Measurements from ENCODE around the gene MET. TPM values are rescaled to one million over a fixed set of nuclear protein-coding genes. Genes with fewer than 3 reads are reported as not detected.

Gene MET
- total RNA-seq, 1 donor from 2014 or later, result 0.56 TPM

- Mint-ChIP-seq H3K9me3 (ENCODE audit: unreplicated experiment) (peaks cover 2% of the 10 kb centered on the region), H3K27ac (ENCODE audit: unreplicated experiment) (no peak overlapping the region), H3K4me3 (ENCODE audit: unreplicated experiment) (no peak overlapping the region), H3K36me3 (ENCODE audit: unreplicated experiment) (no peaks in the 10 kb centered on the region), H3K4me1 (ENCODE audit: low read depth, unreplicated experiment) (no peaks in the 10 kb centered on the region), H3K27me3 (ENCODE audit: unreplicated experiment) (no peaks in the 10 kb centered on the region)
- no peak for DNase-seq
- TF ChIP-seq, protein P1, sequence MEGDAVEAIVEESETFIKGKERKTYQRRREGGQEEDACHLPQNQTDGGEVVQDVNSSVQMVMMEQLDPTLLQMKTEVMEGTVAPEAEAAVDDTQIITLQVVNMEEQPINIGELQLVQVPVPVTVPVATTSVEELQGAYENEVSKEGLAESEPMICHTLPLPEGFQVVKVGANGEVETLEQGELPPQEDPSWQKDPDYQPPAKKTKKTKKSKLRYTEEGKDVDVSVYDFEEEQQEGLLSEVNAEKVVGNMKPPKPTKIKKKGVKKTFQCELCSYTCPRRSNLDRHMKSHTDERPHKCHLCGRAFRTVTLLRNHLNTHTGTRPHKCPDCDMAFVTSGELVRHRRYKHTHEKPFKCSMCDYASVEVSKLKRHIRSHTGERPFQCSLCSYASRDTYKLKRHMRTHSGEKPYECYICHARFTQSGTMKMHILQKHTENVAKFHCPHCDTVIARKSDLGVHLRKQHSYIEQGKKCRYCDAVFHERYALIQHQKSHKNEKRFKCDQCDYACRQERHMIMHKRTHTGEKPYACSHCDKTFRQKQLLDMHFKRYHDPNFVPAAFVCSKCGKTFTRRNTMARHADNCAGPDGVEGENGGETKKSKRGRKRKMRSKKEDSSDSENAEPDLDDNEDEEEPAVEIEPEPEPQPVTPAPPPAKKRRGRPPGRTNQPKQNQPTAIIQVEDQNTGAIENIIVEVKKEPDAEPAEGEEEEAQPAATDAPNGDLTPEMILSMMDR (IDR thresholded peaks at IDR 0.05; ENCODE audit: partially characterized antibody, unreplicated experiment), result no peak
These were observed 165.6 kb downstream of the MET start for GRCh38 chr7:116837586-116837985.

DNA sequence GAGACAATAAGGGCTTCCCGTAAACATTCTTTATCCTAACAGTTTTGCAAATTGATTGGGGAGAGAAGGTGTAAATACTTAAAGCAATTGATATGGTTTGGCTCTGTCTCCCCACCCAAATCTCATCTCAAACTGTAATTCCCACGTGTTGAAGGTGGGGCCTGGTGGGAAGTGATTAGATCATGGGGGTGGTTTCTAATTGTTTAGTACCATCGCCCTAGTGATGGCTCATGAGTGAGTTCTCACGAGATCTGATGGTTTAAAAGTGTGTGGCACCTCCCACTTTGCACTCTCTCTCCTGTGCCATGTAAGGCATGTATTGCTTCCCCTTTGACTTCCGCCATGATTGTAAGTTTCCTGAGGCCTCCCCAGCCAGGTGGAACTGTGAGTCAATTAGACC, 168.3 kb downstream of the MET start:
- Mint-ChIP-seq H3K36me3 (ENCODE audit: unreplicated experiment) (no peaks in the 10 kb centered on the region), H3K4me1 (ENCODE audit: low read depth, unreplicated experiment) (no peaks in the 10 kb centered on the region), H3K27ac (ENCODE audit: unreplicated experiment) (no peak overlapping the region), H3K4me3 (ENCODE audit: unreplicated experiment) (no peak overlapping the region), H3K27me3 (ENCODE audit: unreplicated experiment) (no peaks in the 10 kb centered on the region), H3K9me3 (ENCODE audit: unreplicated experiment) (no peaks in the 10 kb centered on the region)
- TF ChIP-seq, protein P1 (IDR thresholded peaks at IDR 0.05; ENCODE audit: partially characterized antibody, unreplicated experiment), result no peak
- DNase-seq, result no peak

GRCh38 chr7:116842371-116842770, 170.4 kb downstream of the MET start:
- Mint-ChIP-seq H3K27ac (ENCODE audit: unreplicated experiment) (no peak overlapping the region), H3K4me1 (ENCODE audit: low read depth, unreplicated experiment) (no peaks in the 10 kb centered on the region), H3K27me3 (ENCODE audit: unreplicated experiment) (no peaks in the 10 kb centered on the region), H3K9me3 (ENCODE audit: unreplicated experiment) (no peaks in the 10 kb centered on the region), H3K36me3 (ENCODE audit: unreplicated experiment) (no peaks in the 10 kb centered on the region), H3K4me3 (ENCODE audit: unreplicated experiment) (no peak overlapping the region)
- TF ChIP-seq, protein P1 (IDR thresholded peaks at IDR 0.05; ENCODE audit: partially characterized antibody, unreplicated experiment), result no peak
- no peak for DNase-seq

DNA sequence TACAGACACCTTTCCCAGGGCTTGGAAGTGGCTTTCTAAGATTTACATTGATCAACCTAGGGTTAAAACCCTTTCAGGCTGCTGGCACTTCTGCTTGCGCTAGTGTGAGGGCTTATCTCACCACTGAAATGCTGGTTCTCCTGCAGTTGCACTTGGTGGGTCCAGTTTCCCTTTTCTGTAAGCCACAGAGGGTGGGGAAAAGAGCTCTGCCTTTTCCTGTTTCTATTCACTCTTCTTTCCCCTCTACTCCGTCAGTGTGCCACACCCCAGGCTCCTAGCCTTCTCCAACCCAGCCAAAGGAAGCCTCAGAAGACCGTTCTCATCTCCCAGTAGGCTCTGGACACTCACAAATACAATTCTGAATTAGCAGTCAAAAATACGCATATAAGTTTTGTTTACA, 171.4 kb downstream of the MET start:
- Mint-ChIP-seq H3K9me3 (ENCODE audit: unreplicated experiment) (no peaks in the 10 kb centered on the region), H3K27ac (ENCODE audit: unreplicated experiment) (no peak overlapping the region), H3K4me3 (ENCODE audit: unreplicated experiment) (no peak overlapping the region), H3K27me3 (ENCODE audit: unreplicated experiment) (no peaks in the 10 kb centered on the region), H3K36me3 (ENCODE audit: unreplicated experiment) (no peaks in the 10 kb centered on the region), H3K4me1 (ENCODE audit: low read depth, unreplicated experiment) (no peaks in the 10 kb centered on the region)
- DNase-seq, result no peak
- TF ChIP-seq, protein P1 (IDR thresholded peaks at IDR 0.05; ENCODE audit: partially characterized antibody, unreplicated experiment), result no peak

Other genes starting within 250 kb of the MET start
- gene CAV2, start 172.5 kb upstream of the MET start, total RNA-seq (ENCODE audit: unreplicated experiment), result 1.7 TPM
- gene CAV1, start 147.2 kb upstream of the MET start, total RNA-seq (ENCODE audit: unreplicated experiment), result 0.78 TPM
- gene CAPZA2, start 190.4 kb downstream of the MET start, total RNA-seq (ENCODE audit: unreplicated experiment), result 142 TPM

Measured in glutamatergic neuron (in vitro differentiated cells).